Brain microvascular endothelial cell (primary cell): ENCODE results near the gene HK2.
"Not testable (repeated sequence)": the region's sequence is repeated elsewhere in the genome, so short reads cannot be mapped to it uniquely, and the experiment has no call there.

Source experiments
- DNase-seq: peaks from one replicate; pipeline ENCODE4 v3.0.0-alpha.2; 2020
- H3K27ac ChIP-seq: fragments of 250-450 bp; sonication (Bioruptor Pico); 2 replicates; pipeline ENCODE4 v1.5.1; 2020; ENCODE audit warnings: mild to moderate bottlenecking, moderate library complexity
- H3K27me3 ChIP-seq: fragments of 250-450 bp; sonication (Bioruptor Pico); replicated peaks from 2 replicates; pipeline ENCODE4 v1.5.1; 2020; ENCODE audit warnings: mild to moderate bottlenecking
- H3K36me3 ChIP-seq: fragments of 250-450 bp; sonication (Bioruptor Pico); replicated peaks from 2 replicates; pipeline ENCODE4 v1.5.1; 2020; ENCODE audit warnings: mild to moderate bottlenecking
- H3K4me3 ChIP-seq: 2 replicates; pipeline ENCODE4 v1.5.1; 2011; ENCODE audit warnings: low read depth, mild to moderate bottlenecking, control low read depth, low read length, moderate library complexity
- CTCF ChIP-seq: IDR thresholded peaks from 2 replicates; pipeline ENCODE4 v1.5.1; 2011; ENCODE audit warnings: low read depth, mild to moderate bottlenecking, moderate library complexity, low read length, control low read depth, inconsistent platforms; ENCODE audit errors: missing control alignments
- in situ Hi-C: cut with HindIII; loops from 2 replicates; pipeline ENCODE4 v1.10.0; 2017; ENCODE audit warnings: low sequenced_read_pairs, low pct_ligation_motif_present

HK2 gene

GRCh38 chr2:74846481-74846880, 12.6 kb downstream of the HK2 start:
- Histone ChIP-seq H3K27ac (no peak overlapping the region), H3K4me3 (no peak overlapping the region), H3K36me3 (no peaks in the 10 kb centered on the region), H3K27me3 (no peaks in the 10 kb centered on the region)
- no peak for TF ChIP-seq CTCF
- DNase-seq, result no peak
- in situ Hi-C loops, result no loop called here

- in situ Hi-C loops, result no loop called here
- DNase-seq, result no peak
- no peaks in the 10 kb centered on the region for H3K36me3 ChIP-seq
These were observed 13.3 kb downstream of the HK2 start for GRCh38 chr2:74847070-74847858.

GRCh38 chr2:74849228-74849892, 15.4 kb downstream of the HK2 start:
- no peak for DNase-seq
- Histone ChIP-seq H3K36me3 (no peaks in the 10 kb centered on the region), H3K27me3 (no peaks in the 10 kb centered on the region), H3K4me3 (no peak overlapping the region), H3K27ac (no peak overlapping the region)
- no peak for TF ChIP-seq CTCF
- in situ Hi-C loops, result no loop called here

More at GRCh38 chr2:74847070-74847858, 13.3 kb downstream of the HK2 start:
- H3K4me3 ChIP-seq, result no peak overlapping the region
- TF ChIP-seq CTCF, result no peak
- no peaks in the 10 kb centered on the region for H3K27me3 ChIP-seq
- H3K27ac ChIP-seq, result no peak overlapping the region

- DNase-seq, result no peak
- H3K27ac ChIP-seq, result no peak overlapping the region
- no peaks in the 10 kb centered on the region for H3K36me3 ChIP-seq
- H3K27me3 ChIP-seq, result no peaks in the 10 kb centered on the region
- H3K4me3 ChIP-seq, result no peak overlapping the region
- TF ChIP-seq CTCF, result no peak
- in situ Hi-C loops, result loop anchor here (25.0 kb wide), 1 partner anchor 163 kb away; no protein-coding TSS in a partner anchor
These were observed 16.7 kb downstream of the HK2 start for GRCh38 chr2:74850496-74851190.

- TF ChIP-seq CTCF, result no peak
- Histone ChIP-seq H3K27me3 (no peaks in the 10 kb centered on the region), H3K27ac (no peak overlapping the region), H3K4me3 (no peak overlapping the region), H3K36me3 (no peaks in the 10 kb centered on the region)
- in situ Hi-C loops, result loop anchor here (25.0 kb wide), 1 partner anchor 164 kb away; no protein-coding TSS in a partner anchor
- DNase-seq, result no peak
These were observed 17.3 kb downstream of the HK2 start for GRCh38 chr2:74851191-74851566.

- in situ Hi-C loops, result loop anchor here (25.0 kb wide), 1 partner anchor 166 kb away; no protein-coding TSS in a partner anchor
- not testable (repeated sequence) for H3K36me3 ChIP-seq, H3K27me3 ChIP-seq, DNase-seq, H3K27ac ChIP-seq, H3K4me3 ChIP-seq
These were observed 19.4 kb downstream of the HK2 start for GRCh38 chr2:74853360-74853759.
